Thymus (tissue), 11 donors: Measurements from ENCODE around the gene RAB43. TPM values are rescaled to one million over a fixed set of nuclear protein-coding genes. Genes with fewer than 3 reads are reported as not detected.

Experiments
- DNase-seq, 9 donors: peaks; one replicate each; pipeline ENCODE4 v3.0.0-alpha.2; 2013; ENCODE audit warnings: low spot score in 9 of 9, low read depth in 6 of 9, missing footprints in 1 of 9
- H3K27ac ChIP-seq, 2 donors: one replicate each; pipeline ENCODE4 v1.5.1; 2013; ENCODE audit warnings: control low read depth in 1 of 2, low read depth in 1 of 2, low read length in 1 of 2, mild to moderate bottlenecking in 1 of 2, moderate library complexity in 1 of 2
- H3K27me3 ChIP-seq, 2 donors: one replicate each; pipeline ENCODE4 v1.5.1; 2013; ENCODE audit warnings: low read length in 1 of 2; ENCODE audit not compliant: control insufficient read depth in 2 of 2, insufficient read depth in 1 of 2
- H3K36me3 ChIP-seq, 2 donors: one replicate each; pipeline ENCODE4 v1.5.1; 2013; ENCODE audit warnings: low read length in 1 of 2, mild to moderate bottlenecking in 1 of 2, moderate library complexity in 1 of 2; ENCODE audit not compliant: control insufficient read depth in 2 of 2, insufficient read depth in 2 of 2
- H3K4me1 ChIP-seq, 2 donors: one replicate each; pipeline ENCODE4 v1.5.1; 2013; ENCODE audit warnings: low read length in 2 of 2; ENCODE audit not compliant: control insufficient read depth in 2 of 2, insufficient read depth in 2 of 2
- H3K4me3 ChIP-seq, 2 donors: one replicate each; pipeline ENCODE4 v1.5.1; 2013; ENCODE audit warnings: low read length in 2 of 2, control low read depth in 1 of 2, mild to moderate bottlenecking in 1 of 2
- H3K9me3 ChIP-seq, 2 donors: one replicate each; pipeline ENCODE4 v1.5.1; 2013; ENCODE audit warnings: low read length in 1 of 2, mild to moderate bottlenecking in 1 of 2; ENCODE audit not compliant: control insufficient read depth in 2 of 2, insufficient read depth in 1 of 2
- WGBS: extraction: QIAGEN DNeasy Blood & Tissue Kit; methylation state at CpG from one replicate; pipeline ENCODE4 v1.1.7; 2013; 5-methylcytosine and 5-hydroxymethylcytosine counted together
- polyA plus RNA-seq: library from polyadenylated mRNA; stranded (reverse); fragments of 200-250 nt; gene quantifications from one replicate; pipeline ENCODE4 v1.2.3, GENCODE V29; 2013
- total RNA-seq: library from RNA; stranded (reverse); fragments of 120-200 nt; gene quantifications from one replicate; pipeline ENCODE4 v1.2.4, GENCODE V29; 2013
- donor health status: healthy.

The RAB43 gene
- total and polyA plus RNA-seq, 2 donors = 12.8 to 21.2 TPM

DNA sequence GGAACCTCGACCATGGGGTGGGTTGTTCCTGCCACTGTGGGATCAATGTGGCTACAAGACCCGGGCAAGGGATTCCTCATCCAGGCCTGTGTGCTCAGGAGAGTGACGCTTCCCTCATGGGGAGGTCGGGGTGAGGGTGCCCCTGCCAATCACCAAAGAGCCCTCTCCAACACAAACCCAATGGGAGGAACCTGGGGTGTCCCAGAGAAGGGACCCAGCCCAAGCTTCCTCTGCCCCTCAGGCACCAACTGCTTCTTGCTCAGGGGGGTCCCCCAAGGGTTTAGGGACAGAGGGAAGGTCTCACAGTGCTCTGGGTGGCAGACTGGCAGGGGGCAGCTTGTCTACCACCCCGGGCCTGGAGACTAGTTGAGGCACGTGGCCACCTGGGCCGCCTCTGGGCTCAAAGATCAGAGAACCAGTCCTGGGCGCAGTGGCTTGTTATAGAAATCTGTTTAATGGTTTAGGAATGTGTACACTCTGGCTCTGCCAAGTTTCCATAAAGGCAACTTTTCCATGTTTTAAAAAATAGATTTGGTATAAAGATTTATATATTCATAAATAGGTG is 34.4 kb downstream of the RAB43 start:
- no peak for DNase-seq
- H3K4me3 ChIP-seq = no peak overlapping the region
- no peaks in the 10 kb centered on the region for H3K27me3 ChIP-seq
- H3K4me1 ChIP-seq = peaks cover 0 to 5% of the 10 kb centered on the region in 2 donors
- WGBS = 92% methylated on average over 8 of the region's 8 CpGs
- H3K36me3 ChIP-seq = peaks cover 8 to 9% of the 10 kb centered on the region in 2 donors
- H3K27ac ChIP-seq = peak overlapping the region in 1 of 2 donors; percentile 41
- H3K9me3 ChIP-seq = no peaks in the 10 kb centered on the region

DNA sequence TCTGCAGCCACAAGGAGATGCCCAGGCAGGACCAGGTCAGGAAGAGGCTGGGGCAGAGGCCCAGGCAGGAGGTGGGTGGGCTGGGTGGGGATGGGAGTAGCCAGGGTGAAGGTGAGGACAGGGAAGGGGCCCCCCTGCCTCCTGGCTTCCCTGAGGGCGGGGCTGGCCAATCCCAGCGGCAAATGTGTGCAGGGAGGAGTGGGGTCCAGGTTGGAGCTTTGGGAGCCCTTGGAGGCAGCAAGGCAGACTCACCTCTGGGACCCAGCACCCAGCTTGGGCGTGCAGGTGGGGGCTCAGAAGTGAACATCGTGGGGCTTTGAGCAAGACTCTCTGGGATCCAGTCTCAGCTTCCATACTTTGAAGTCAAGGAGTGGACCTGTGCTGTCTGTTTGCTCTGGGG is 35.8 kb downstream of the RAB43 start:
- DNase-seq = no peak
- Histone ChIP-seq H3K9me3 (no peaks in the 10 kb centered on the region), H3K27me3 (no peaks in the 10 kb centered on the region), H3K4me3 (no peak overlapping the region), H3K4me1 (peaks cover 0 to 11% of the 10 kb centered on the region in 2 donors), H3K36me3 (no peaks in the 10 kb centered on the region), H3K27ac (no peak overlapping the region)
- 100% methylated on average over 4 of the region's 4 CpGs for WGBS

DNA sequence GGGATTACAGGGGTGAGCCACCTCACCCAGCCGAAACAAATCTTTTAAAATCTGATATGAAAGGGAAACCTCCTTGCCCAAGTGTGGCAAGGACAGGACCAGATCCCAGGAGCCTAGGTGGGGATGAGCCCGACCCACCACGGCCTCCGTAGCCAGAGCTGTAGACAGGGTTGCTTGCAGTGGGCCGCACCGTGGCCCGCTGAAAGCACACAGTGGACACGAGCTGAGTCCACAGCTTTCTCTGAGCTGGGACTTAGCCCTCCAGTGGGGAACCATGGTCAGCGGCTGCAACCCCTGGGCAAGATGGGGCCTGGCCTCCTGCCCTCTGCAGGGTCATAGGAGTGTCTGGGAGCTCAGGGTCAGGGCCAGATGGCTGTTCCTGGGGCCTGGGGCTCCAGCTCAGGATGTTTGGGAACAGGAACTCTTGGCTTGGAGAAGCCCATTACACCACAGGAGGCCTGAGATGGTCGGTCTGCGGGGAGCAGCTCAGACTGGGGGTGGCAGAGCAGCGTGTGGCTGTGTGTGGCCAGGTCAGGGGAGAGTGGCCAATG is 36.4 kb downstream of the RAB43 start:
- DNase-seq = no peak
- no peak overlapping the region for H3K27ac ChIP-seq
- H3K4me1 ChIP-seq = peaks cover 0 to 11% of the 10 kb centered on the region in 2 donors
- no peaks in the 10 kb centered on the region for H3K36me3 ChIP-seq
- H3K4me3 ChIP-seq = no peak overlapping the region
- H3K9me3 ChIP-seq = no peaks in the 10 kb centered on the region
- no peaks in the 10 kb centered on the region for H3K27me3 ChIP-seq
- 93% methylated on average over 12 of the region's 12 CpGs for WGBS

DNA sequence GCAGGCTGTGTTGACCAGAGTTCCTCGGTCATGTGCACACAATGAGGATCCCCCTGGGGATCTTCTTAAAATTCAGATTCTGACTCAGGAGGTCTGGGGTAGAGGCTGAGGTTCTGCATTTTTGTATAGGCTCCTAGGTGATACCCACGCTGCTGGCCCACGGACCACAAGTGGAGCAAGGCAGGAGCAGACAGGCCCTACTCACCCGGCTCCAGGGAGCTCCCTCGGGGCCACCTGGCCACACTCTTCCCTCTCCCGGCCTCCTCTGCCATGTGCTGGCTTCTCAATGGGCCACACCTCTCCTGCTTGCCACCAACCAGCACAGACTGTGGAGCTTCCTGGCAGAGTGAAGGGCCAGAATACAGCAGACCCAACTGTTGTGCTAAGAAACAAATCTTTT is 37.1 kb downstream of the RAB43 start:
- WGBS = 94% methylated on average over 6 of the region's 6 CpGs
- Histone ChIP-seq H3K36me3 (no peaks in the 10 kb centered on the region), H3K4me3 (no peak overlapping the region), H3K27ac (no peak overlapping the region), H3K4me1 (peaks cover 0 to 11% of the 10 kb centered on the region in 2 donors), H3K27me3 (no peaks in the 10 kb centered on the region), H3K9me3 (no peaks in the 10 kb centered on the region)
- DNase-seq = no peak

DNA sequence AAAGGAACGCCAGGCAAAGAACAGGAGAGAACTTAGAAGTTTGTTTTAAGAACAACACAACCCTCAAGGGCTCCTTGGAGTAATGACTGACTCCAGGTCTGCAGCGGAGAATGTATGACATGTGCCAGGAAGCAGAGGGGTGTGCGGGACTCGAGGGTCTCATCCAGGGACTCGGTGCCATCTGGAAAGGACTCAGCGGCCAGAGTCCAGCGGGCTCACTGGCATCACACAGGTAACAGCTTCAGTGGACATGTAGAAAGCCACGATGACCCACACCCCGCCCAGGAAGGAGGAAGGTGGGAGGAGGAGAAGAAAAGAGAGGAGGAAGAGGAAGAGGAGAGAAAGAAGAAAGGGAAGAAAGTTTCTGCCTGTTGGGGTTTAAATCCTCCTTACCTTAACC is 39.6 kb downstream of the RAB43 start:
- H3K27ac ChIP-seq = no peak overlapping the region
- no peaks in the 10 kb centered on the region for H3K27me3 ChIP-seq
- H3K9me3 ChIP-seq = no peaks in the 10 kb centered on the region
- no peaks in the 10 kb centered on the region for H3K36me3 ChIP-seq
- 72% methylated on average over 9 of the region's 9 CpGs for WGBS
- H3K4me1 ChIP-seq = peaks cover 0 to 8% of the 10 kb centered on the region in 2 donors
- no peak overlapping the region for H3K4me3 ChIP-seq
- DNase-seq = no peak

DNA sequence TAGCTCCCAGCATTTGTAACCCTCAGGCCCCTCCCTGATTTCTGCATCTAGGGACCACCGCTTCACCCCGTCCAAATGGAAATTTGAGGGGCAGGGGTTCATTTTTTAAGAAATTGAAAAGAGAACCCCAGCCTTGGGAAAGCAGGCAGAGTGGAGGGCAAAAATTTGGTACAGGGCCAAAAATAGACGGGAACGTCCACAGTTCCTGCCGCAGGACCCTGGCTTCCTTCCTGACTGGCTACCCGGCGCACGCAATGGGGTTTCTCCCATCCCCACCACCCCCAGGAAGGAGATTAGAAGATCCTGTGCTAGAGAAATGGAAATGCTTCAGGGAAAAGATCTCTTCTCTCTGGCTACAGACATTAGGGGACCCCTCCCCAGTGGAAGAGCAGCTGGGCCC is 40.1 kb downstream of the RAB43 start:
- no peak for DNase-seq
- Histone ChIP-seq H3K36me3 (no peaks in the 10 kb centered on the region), H3K4me3 (no peak overlapping the region), H3K9me3 (no peaks in the 10 kb centered on the region), H3K4me1 (peaks cover 0 to 8% of the 10 kb centered on the region in 2 donors), H3K27ac (no peak overlapping the region), H3K27me3 (no peaks in the 10 kb centered on the region)
- 54% methylated on average over 8 of the region's 8 CpGs for WGBS

DNA sequence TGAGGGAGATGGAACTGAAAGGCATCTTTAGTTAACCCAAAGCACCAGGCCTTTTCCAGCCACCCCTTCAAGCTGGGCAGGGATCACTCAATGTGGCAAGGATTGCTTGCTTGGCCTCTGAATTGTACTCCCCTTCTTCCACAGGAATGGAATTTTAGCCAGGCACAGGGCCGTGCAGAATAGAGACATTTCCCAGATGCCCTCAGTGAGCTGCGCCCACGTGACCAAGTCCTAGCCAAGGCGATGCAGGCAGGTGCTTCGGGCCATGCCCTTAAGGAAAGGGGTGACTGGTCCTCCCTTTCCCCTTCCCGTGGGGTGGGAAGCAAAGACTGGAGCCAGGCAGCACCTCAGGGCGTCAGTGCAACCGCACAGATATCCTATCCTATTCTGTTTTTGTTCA is 43.1 kb downstream of the RAB43 start:
- peaks cover 0 to 8% of the 10 kb centered on the region in 2 donors for H3K4me1 ChIP-seq
- DNase-seq = no peak
- WGBS = 98% methylated on average over 8 of the region's 8 CpGs
- no peak overlapping the region for H3K27ac ChIP-seq
- no peaks in the 10 kb centered on the region for H3K9me3 ChIP-seq
- no peaks in the 10 kb centered on the region for H3K27me3 ChIP-seq
- no peak overlapping the region for H3K4me3 ChIP-seq
- no peaks in the 10 kb centered on the region for H3K36me3 ChIP-seq

DNA sequence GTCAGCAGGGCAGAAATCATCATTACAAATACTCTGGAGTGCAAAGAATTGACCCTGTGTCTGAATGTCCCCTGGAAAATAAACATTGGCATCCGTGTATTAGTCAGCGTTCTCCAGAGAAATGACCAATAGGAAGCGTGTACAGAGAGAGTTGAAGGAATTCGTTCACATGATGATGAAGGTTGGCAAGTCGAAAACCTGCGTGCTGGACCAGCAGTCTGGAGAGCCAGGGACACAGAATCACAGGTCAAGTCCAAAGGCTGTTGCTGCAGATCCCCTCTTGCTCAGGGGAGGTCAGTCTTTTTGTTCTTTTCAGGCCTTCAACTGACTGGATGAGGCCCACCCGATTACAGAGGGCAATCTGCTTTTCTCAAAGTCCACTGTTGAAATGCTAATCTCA is 44.4 kb downstream of the RAB43 start:
- Histone ChIP-seq H3K9me3 (no peaks in the 10 kb centered on the region), H3K4me1 (peaks cover 0 to 7% of the 10 kb centered on the region in 2 donors), H3K4me3 (no peak overlapping the region), H3K27me3 (no peaks in the 10 kb centered on the region), H3K27ac (no peak overlapping the region), H3K36me3 (no peaks in the 10 kb centered on the region)
- no peak for DNase-seq
- WGBS = 97% methylated on average over 7 of the region's 7 CpGs

DNA sequence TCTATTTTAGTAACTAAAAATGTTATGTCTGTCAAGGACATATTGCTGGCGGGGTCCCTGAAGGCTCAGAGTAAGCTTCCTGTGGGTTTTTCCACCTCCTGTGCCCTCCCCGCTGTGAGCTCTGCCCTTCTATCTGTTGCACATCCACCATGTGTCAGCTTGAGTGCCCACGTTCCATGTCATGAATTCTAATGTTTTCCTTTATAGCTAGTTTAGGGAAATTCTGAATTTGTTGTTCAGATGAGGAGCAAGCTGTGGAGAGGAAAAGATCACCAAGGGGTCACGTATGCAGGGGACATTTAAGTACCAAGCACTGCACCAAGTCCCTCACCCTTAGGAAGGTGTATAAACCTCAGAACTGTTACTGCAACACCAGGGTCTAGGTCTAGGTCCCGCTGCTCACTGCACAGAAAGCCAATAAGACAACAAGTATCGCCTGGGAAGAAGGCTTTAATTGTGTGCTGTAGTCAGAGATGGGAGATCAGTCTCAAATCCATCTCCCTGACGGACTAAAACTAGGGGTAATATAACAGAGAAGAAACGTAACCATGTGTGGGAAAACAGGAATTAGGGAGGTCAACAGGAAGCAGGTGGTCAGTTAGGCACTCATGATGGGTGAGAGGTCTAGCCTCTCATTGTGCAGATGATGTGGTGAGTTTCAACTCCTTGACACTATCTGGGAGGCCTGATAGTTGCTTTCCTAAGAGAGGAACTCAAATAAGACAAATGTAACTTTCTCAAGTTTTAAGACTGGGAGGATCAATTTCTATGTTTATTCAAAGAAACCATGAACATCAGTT is 51.3 kb downstream of the RAB43 start:
- no peaks in the 10 kb centered on the region for H3K36me3 ChIP-seq
- H3K9me3 ChIP-seq = no peaks in the 10 kb centered on the region
- H3K4me3 ChIP-seq = no peak overlapping the region
- WGBS = 72% methylated on average over 8 of the region's 8 CpGs
- H3K4me1 ChIP-seq = peaks cover 2 to 4% of the 10 kb centered on the region in 2 donors
- no peak for DNase-seq
- H3K27ac ChIP-seq = no peak overlapping the region
- peaks cover 0 to 10% of the 10 kb centered on the region in 2 donors for H3K27me3 ChIP-seq
